ENCODE results near the gene IDH3G. TPM values are rescaled to one million over a fixed set of nuclear protein-coding genes. Genes with fewer than 3 reads are reported as not detected.

Gene IDH3G
- polyA plus RNA-seq, 1 donor (not counting 4 experiments of a cell fraction or from before 2014, with no cell fraction given), result 44.7 TPM

DNA sequence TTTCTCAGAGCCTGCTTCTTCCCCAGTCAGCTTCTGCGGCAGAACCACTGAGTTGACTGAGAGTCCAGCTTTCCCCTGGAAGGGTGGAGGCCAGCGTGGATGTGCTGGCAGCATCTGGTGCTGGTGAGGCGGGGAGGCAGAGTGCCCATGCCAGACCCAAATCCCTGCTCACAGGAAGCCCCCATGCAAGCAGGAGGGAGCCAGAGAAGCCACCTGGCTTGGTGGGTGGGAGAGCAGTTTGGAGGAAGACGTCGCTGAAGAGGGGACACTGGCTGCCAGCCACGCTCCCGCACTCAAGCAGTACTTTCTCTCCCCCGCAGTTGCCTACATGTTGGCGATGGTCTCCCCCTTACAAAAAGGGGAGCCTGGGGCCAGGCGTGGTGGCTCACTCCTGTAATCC is 30.2 kb upstream of the IDH3G start:
- H2AFZ ChIP-seq (ENCODE audit: control insufficient read depth, low read length), result no peak overlapping the region
- H4K20me1 ChIP-seq (ENCODE audit: control insufficient read depth, extremely low read depth, insufficient read depth, low read length), result no peaks in the 10 kb centered on the region
- no peak overlapping the region for H3K27ac ChIP-seq (ENCODE audit: control insufficient read depth, insufficient read depth, low read length)
- dilution Hi-C loops (cut with MboI; ENCODE audit: extremely low pct_ligation_motif_present, low sequenced_read_pairs), result no loop called here
- no peaks in the 10 kb centered on the region for H3K4me1 ChIP-seq (ENCODE audit: control insufficient read depth, extremely low read depth, insufficient read depth, low read length)
- FAIRE-seq (no peak), DNase-seq (ENCODE audit: low read depth, low spot score) (no peak)
- no peak overlapping the region for H3K4me2 ChIP-seq (ENCODE audit: control insufficient read depth, extremely low read depth, insufficient read depth, low read depth, low read length)
- no peak overlapping the region for H3K4me3 ChIP-seq (ENCODE audit: control insufficient read depth in 2 of 3, extremely low read depth in 1 of 3, insufficient read depth in 2 of 3, low read depth in 1 of 3, low read length in 3 of 3)
- H3K9ac ChIP-seq (ENCODE audit: control insufficient read depth, extremely low read depth, insufficient read depth, low read length), result no peak overlapping the region
- H3K9me3 ChIP-seq (ENCODE audit: control insufficient read depth, low read depth, low read length), result no peaks in the 10 kb centered on the region
- no peaks in the 10 kb centered on the region for H3K79me2 ChIP-seq (ENCODE audit: control insufficient read depth, insufficient read depth, low read length)
- TF ChIP-seq, protein P1, sequence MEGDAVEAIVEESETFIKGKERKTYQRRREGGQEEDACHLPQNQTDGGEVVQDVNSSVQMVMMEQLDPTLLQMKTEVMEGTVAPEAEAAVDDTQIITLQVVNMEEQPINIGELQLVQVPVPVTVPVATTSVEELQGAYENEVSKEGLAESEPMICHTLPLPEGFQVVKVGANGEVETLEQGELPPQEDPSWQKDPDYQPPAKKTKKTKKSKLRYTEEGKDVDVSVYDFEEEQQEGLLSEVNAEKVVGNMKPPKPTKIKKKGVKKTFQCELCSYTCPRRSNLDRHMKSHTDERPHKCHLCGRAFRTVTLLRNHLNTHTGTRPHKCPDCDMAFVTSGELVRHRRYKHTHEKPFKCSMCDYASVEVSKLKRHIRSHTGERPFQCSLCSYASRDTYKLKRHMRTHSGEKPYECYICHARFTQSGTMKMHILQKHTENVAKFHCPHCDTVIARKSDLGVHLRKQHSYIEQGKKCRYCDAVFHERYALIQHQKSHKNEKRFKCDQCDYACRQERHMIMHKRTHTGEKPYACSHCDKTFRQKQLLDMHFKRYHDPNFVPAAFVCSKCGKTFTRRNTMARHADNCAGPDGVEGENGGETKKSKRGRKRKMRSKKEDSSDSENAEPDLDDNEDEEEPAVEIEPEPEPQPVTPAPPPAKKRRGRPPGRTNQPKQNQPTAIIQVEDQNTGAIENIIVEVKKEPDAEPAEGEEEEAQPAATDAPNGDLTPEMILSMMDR (optimal IDR thresholded peaks at IDR 0.05 in 1 of 3, IDR thresholded peaks at IDR 0.05 in 1 of 3, conservative IDR thresholded peaks at IDR 0.05 in 1 of 3; ENCODE audit: extremely low read depth in 1 of 3, insufficient read depth in 2 of 3, low read length in 3 of 3), result no peak
- TF ChIP-seq EZH2 (IDR thresholded peaks at IDR 0.05; ENCODE audit: low read length), result no peak
- H3K9me1 ChIP-seq (ENCODE audit: control insufficient read depth, extremely low read depth, insufficient read depth, low read length), result no peaks in the 10 kb centered on the region
- H3K27me3 ChIP-seq (ENCODE audit: control insufficient read depth, extremely low read depth, insufficient read depth, low read length), result peaks cover 22% of the 10 kb centered on the region
- no peaks in the 10 kb centered on the region for H3K36me3 ChIP-seq (ENCODE audit: control insufficient read depth in 2 of 2, extremely low read depth in 1 of 2, insufficient read depth in 2 of 2, low read length in 2 of 2)

DNA sequence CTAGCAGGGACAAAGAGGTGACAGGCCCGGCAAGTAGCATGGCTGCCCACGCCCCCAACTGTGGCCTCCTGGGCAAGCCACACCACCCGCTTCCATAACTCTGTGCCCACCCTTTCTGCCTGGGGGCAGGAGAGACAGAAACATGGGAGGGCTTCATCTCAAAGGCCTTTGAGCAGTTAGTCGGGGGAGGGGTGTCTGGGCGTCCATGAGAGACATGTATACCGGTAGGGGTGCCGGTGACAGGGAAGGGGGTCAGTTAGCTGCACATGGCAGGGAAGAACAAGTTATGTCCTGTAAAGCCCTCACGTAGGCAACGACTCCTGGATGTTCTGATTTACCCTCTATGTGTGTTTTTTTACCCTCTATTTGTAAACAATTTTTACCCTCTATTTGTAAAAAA is 26.9 kb upstream of the IDH3G start:
- DNase-seq (ENCODE audit: low read depth, low spot score) (no peak), FAIRE-seq (no peak)
- Histone ChIP-seq H3K9me1 (ENCODE audit: control insufficient read depth, extremely low read depth, insufficient read depth, low read length) (no peaks in the 10 kb centered on the region), H3K27ac (ENCODE audit: control insufficient read depth, insufficient read depth, low read length) (no peak overlapping the region), H4K20me1 (ENCODE audit: control insufficient read depth, extremely low read depth, insufficient read depth, low read length) (no peaks in the 10 kb centered on the region), H3K79me2 (ENCODE audit: control insufficient read depth, insufficient read depth, low read length) (no peaks in the 10 kb centered on the region), H3K27me3 (ENCODE audit: control insufficient read depth, extremely low read depth, insufficient read depth, low read length) (peaks cover 7% of the 10 kb centered on the region), H3K36me3 (ENCODE audit: control insufficient read depth in 2 of 2, extremely low read depth in 1 of 2, insufficient read depth in 2 of 2, low read length in 2 of 2) (no peaks in the 10 kb centered on the region), H3K9me3 (ENCODE audit: control insufficient read depth, low read depth, low read length) (no peaks in the 10 kb centered on the region), H2AFZ (ENCODE audit: control insufficient read depth, low read length) (no peak overlapping the region), H3K9ac (ENCODE audit: control insufficient read depth, extremely low read depth, insufficient read depth, low read length) (no peak overlapping the region), H3K4me1 (ENCODE audit: control insufficient read depth, extremely low read depth, insufficient read depth, low read length) (no peaks in the 10 kb centered on the region), H3K4me3 (ENCODE audit: control insufficient read depth in 2 of 3, extremely low read depth in 1 of 3, insufficient read depth in 2 of 3, low read depth in 1 of 3, low read length in 3 of 3) (no peak overlapping the region), H3K4me2 (ENCODE audit: control insufficient read depth, extremely low read depth, insufficient read depth, low read depth, low read length) (no peak overlapping the region)
- TF ChIP-seq, protein P1 (optimal IDR thresholded peaks at IDR 0.05 in 1 of 3, IDR thresholded peaks at IDR 0.05 in 1 of 3, conservative IDR thresholded peaks at IDR 0.05 in 1 of 3; ENCODE audit: extremely low read depth in 1 of 3, insufficient read depth in 2 of 3, low read length in 3 of 3), result no peak
- no peak for TF ChIP-seq EZH2 (IDR thresholded peaks at IDR 0.05; ENCODE audit: low read length)
- dilution Hi-C loops (cut with MboI; ENCODE audit: extremely low pct_ligation_motif_present, low sequenced_read_pairs), result no loop called here
